Stimulated activated CD8-positive, alpha-beta memory T cell treated with anti-CD3 and anti-CD28 coated beads, Interleukin-7, amount 100 ng/mL, for 24 hours (primary cell): Measurements from ENCODE around the gene AGAP1.

Source experiments
- DNase-seq: peaks from one replicate; pipeline ENCODE4 v3.0.0-alpha.2; 2020; ENCODE audit warnings: low read depth

The AGAP1 gene

DNA sequence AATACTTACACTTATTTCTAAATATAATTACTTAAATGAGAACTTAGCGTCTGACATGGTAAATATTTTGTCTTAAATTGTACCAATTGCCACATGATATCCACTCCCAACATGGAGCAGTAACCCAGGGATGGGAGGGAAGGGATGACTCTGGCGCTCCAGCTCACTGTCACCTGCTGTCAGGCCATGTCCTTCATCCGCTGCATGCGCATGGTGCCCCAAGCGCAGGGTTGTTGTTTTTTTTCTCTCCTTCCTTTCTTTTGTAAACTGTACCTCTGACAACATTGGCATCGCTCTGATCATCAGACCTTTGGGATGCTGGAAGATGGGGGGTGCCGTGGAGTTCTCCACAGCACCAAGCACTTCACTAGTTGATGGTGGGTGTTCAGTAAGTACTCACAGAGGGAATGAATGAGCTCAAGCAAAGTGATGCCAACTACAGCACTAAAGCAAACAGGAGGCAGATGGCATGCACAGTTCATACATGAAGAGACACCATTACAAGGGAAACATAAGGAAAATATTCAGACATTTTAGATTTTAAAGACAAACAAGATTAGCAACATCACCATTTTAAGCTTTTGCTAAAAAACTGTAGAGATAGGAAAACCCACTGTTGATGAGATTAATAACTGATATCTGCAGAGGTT lies 426.5 kb downstream of the AGAP1 start:
- DNase-seq: no peak

DNA sequence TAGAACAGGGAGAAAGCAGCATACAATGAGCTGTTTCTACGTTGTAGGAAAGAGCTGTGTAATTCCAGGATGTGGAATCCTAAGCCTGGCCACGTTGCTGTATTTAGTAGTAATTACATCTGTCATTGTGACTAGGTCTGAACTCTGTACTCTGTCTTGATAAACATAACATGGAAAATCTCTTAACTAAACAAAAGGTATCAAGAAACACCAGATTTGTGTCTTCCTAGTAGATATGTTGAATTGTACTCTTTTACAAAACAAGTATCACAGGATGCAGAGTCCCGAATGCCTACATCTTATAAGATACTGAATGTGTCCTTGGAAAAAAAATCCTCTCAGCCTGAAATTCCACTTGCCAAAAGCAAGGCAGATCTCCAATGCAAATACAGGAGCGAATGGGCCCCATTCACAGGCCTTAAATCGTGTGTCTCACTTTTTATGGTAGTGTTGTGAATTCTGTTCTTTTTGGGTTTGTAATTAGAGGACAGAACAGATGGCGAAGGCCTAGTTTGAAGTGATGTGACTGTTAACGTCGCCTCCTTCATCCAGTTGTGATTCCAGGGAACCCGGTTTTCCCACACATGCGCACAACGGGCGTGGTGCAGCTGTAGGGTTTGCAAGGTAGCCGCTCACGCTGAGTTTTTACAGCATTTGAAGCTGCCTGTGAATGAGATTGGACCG lies 427.8 kb downstream of the AGAP1 start:
- no peak for DNase-seq

DNA sequence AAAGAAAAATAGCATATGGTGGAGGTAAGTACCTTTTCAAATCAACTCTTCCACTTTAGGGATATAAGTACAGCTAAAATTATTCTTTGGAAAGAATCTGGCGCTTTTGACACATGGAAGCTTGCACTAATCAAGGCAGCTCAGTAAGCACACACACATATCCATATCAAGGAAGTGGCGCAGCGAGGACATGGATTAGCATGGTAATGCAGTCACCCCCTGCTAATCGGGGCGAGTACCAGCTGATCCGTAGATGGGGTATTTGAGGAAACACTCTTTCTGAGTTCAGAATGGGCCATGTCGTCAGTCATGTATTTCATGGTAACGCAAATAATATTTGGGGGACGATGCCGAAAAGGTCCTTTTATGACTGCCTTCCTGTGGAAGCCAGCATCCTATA lies 429.0 kb downstream of the AGAP1 start:
- DNase-seq: no peak

GRCh38 chr2:235923859-235924674 lies 430.2 kb downstream of the AGAP1 start:
- DNase-seq: no peak

GRCh38 chr2:235924675-235925063 lies 430.8 kb downstream of the AGAP1 start:
- DNase-seq: no peak

DNA sequence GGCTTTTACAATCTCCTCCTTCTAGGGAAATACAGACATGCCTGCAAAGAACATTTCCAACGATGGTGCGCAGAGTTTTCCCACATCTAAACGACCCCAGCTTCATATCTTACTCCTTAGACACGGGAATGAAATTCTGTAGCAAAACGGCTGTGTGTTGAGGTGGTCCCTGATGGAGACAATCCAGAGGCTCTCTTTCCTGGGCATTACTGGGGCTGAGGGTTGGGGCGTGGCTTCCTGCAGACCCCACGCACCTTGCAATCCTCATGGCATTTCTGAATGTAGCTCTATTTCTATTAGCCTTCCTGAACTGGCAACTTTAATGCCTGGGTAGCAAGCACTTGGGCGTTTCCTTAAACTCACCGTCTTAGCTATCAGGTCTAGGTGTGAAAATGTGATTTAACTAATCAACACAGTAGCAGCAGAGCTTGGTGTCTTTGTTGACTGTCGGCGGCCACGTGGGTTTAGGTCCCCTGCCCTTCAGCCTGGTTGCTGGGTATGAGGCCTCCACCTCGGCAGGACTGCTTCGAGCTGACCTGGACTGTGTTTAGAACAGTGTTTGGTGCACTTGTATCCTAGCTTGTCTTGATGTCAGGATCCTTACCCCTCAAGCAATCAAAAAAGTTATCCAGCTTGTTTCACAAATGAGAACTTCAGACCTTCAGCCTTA lies 431.5 kb downstream of the AGAP1 start:
- no peak for DNase-seq

DNA sequence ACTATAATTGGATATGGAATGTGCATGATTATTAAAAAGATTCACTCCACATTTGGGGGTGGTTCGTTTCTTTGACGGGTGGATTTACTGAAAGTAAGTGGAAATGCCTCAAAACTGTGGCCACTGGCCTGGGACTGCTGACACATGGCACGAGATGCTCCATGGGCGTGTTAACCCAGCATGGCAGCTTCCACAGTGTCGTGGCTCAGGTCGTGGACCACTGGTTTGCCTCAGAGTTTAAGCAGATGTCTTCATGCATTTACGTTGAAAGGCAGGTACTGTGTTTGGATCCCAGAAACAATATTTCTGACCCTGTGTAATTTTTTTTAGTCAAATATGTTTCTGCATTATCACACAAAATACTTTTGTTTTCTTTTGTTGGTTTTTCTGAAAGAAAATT lies 432.4 kb downstream of the AGAP1 start:
- DNase-seq: no peak

DNA sequence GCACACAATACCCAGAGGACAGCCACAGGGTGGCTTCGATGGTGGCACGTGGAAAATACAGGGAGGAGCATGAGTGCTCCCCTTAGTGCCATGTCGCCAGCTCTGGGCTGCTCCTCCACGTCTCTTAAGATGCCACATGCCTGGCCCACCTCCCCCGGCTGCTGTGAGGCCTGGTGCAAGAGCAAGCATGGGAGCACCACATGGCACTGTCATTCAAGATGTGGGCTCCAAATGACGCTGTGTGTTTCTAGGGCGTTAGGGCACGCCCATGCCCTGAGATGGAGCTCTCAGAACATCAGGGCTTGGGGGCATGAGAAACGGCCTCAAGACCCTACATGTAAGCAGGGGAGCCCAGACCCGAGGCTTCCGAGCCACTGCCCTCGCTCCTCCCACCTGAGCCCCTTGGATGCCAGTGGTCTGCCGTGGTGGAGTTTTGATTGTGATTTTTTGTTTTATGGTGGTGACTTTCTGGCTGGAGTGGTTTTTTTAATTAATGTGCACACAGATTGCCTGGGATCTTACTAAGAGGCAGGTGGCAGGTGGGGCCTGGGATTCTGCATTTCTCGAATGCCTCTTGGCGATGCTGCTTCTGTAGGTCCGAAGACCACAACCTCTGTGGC lies 435.0 kb downstream of the AGAP1 start:
- DNase-seq: no peak

DNA sequence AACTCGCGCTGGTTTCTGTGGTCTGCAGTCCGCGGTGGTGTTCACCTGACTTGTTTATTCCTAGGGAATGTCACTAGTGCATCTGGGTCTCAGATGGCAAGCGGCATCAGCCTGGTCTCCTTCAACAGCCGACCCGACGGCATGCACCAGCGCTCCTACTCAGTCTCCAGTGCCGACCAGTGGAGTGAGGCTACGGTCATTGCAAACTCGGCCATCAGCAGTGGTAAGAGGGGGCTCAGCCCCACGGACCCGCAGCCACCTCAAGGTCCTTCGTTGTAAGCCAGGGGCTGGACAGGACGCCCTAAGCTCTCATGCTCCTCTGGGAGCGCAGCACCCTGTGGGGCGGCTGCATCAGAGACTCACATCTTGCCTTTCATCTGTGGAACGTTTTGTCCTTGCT lies 436.9 kb downstream of the AGAP1 start:
- no peak for DNase-seq

- no peak for DNase-seq
These were observed 437.8 kb downstream of the AGAP1 start for GRCh38 chr2:235931676-235932075.

GRCh38 chr2:235934059-235934773 lies 440.4 kb downstream of the AGAP1 start:
- DNase-seq: no peak

- no peak for DNase-seq
These were observed 441.1 kb downstream of the AGAP1 start for GRCh38 chr2:235934774-235935484.

DNA sequence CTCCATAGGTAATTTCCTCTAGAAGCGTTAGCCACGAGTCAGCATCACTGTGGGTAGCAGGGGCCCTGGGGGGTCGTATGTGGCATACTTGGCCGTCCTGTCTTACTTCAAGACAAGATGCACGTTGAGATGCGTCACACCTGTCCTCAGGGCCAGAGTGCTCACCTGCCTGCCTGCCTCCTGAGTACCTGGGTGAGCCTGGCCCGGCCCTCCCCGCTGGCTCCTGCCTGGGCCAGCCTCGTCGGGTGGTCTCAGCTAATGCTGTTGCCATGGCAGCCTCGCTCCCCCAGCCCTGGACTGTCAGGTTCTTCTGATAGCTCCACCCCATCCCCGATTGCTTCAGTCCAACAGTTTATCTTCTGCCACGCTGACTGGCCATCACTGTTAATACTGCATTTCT lies 441.9 kb downstream of the AGAP1 start:
- DNase-seq: no peak

- DNase-seq: no peak
These were observed 442.6 kb downstream of the AGAP1 start for GRCh38 chr2:235936493-235936892.

DNA sequence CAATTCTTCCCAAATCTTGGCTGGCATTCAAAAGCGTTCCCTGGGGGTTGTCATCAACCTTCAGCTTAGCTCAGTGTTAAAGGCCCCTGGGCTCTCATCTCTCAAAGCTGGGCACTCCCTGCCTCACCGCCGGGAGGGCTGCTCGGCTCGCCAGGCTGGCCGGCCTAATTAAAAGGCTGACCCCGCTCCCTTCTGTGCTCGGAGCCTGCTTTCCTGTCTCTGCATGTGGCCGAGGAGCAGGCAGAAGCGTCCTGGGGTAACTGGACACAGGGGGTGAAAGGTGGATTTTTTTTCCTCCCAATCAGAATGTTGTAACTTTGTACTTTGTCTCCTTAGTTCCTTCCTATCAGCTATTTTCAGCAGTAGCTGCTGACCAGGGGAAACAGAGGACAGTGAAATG lies 443.2 kb downstream of the AGAP1 start:
- no peak for DNase-seq

GRCh38 chr2:235937526-235937925 lies 443.7 kb downstream of the AGAP1 start:
- no peak for DNase-seq

DNA sequence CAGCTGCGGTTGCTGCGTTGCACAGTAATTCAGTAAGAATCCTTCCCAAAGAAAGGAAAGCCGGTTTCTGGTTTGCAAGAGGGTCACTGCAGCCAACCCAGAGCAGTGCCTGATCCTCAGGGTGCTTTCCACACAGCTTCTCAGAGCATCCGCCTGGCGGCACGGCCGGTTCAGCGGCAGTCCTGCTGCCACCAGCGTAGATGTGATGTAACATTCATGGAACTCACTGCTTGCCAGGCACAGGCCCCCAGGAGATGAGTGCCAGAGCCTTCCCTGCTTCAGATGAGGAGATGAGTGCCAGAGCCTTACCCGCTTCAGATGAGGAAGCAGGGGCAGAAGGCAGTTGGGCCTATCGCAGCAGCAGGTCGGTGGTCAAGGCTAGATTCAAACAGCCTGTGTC lies 444.1 kb downstream of the AGAP1 start:
- no peak for DNase-seq

GRCh38 chr2:235938611-235939010 lies 444.8 kb downstream of the AGAP1 start:
- no peak for DNase-seq

- DNase-seq: no peak
These were observed 445.6 kb downstream of the AGAP1 start for GRCh38 chr2:235939471-235939870.

DNA sequence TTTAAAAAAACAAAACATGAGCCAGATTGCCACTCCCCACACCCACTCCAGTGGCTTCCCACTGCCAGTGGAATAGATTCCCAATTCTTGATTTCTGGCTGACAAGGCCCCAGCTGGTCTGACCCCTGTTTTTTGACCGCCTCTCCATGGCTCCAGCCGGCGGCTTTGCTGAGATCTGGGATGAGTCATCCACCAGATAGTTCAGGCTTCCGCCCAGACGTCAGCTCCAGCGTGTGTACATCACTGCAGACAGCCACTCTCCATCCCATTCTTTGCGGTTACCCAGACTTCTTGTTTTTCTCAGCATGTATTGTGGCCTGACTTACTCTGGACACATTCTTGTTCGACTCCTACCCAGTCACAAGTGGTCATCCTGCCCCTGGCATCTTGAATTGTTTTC lies 446.5 kb downstream of the AGAP1 start:
- no peak for DNase-seq

- DNase-seq: no peak
These were observed 450.7 kb downstream of the AGAP1 start for GRCh38 chr2:235944591-235944990.
